LHCN-M2 (cell line): ENCODE measurements around the gene SPATA19. TPM values are rescaled to one million over a fixed set of nuclear protein-coding genes. Genes with fewer than 3 reads are reported as not detected.
"Not testable (repeated sequence)": the region's sequence is repeated elsewhere in the genome, so short reads cannot be mapped to it uniquely, and the experiment has no call there.

Experiments used
- DNase-seq: peaks from one replicate; pipeline ENCODE4 v3.0.0-alpha.2; 2012; ENCODE audit warnings: low read depth
- polyA plus RNA-seq: library from polyadenylated mRNA; unstranded; fragments of >200 nt; gene quantifications from one replicate; pipeline ENCODE4 v1.2.1, GENCODE V29; 2012; ENCODE audit warnings: missing spikeins
- total RNA-seq: library from RNA; depleted of rRNA; stranded (reverse); fragments of >200 nt; gene quantifications from 2 replicates; pipeline ENCODE4 v1.2.3, GENCODE V29; 2014; rRNA removed

SPATA19 gene, protein sequence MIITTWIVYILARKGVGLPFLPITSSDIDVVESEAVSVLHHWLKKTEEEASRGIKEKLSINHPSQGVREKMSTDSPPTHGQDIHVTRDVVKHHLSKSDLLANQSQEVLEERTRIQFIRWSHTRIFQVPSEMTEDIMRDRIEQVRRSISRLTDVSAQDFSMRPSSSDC
- not detected in 2 replicates for total RNA-seq
- polyA plus RNA-seq: not detected

DNA sequence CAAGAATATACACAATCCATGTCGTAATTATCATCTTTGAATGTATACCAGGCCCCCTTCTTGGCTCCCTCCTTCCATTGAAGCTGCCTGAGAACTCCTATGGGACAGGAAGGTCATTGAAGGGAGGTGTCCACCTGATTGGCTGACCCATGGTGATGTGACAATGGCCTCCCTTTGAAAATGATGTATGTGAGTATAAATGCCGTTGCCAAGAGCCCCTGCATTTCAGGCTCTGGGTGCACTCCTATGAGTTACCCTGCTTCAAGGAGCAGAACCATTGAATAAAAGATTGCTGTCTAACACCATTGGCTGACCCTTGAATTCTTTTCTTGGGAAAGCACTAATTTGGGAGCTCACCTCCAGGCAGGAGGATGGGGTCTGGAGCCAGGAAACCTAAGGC, at the start of gene SPATA19:
Gene SPATA19, minus strand, starts transcription at position 101 of the 400 bp plus-strand sequence. Its CDS starts 67 bp downstream, at position 34.
- DNase-seq: no peak

GRCh38 chr11:133895061-133895479, 49.8 kb upstream of the SPATA19 start:
- DNase-seq: no peak

DNA sequence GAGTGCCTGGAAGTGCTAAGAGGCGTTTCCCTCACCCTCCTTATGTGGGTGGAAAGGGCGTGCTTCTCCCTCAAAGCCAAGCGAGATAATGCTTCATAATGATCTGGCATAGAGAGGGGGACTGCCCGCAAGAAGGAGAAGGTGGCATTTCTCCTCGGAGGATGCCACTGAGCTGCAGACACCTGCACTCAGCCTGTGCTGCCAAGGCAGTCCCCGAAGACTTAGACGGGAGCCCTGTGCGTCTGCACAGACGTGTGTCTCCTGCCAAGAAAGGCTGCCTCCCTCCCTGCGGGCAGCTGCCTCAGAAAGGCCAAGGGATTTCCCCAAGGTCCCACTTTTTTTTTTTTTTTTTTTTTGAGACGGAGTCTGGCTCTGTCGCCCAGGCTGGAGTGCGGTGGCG, 48.1 kb upstream of the SPATA19 start:
- DNase-seq: no peak

- DNase-seq: no peak
Measured at GRCh38 chr11:133892584-133893380, 47.5 kb upstream of the SPATA19 start.

DNA sequence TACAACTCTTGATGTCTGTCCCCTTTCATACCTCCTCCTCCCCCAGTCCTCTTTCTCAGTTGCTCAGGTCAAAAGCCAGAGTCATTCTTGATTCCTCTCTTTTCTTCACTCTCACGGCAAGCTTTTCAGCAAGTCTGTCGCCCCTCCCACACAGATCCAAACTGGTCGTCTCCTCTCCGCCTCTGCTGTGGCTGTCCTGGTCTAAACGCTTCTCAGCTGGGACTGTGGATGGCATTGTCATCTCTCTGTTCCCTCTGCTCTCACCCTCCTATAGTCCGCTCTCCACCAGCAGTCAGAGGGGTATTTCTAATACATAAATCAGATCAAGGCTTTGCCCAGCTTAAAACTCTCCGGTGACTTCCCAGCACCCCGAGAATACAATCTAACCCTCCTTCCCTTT, 46.8 kb upstream of the SPATA19 start:
- DNase-seq: no peak

- no peak for DNase-seq
Measured at GRCh38 chr11:133889893-133890292, 44.6 kb upstream of the SPATA19 start.

DNA sequence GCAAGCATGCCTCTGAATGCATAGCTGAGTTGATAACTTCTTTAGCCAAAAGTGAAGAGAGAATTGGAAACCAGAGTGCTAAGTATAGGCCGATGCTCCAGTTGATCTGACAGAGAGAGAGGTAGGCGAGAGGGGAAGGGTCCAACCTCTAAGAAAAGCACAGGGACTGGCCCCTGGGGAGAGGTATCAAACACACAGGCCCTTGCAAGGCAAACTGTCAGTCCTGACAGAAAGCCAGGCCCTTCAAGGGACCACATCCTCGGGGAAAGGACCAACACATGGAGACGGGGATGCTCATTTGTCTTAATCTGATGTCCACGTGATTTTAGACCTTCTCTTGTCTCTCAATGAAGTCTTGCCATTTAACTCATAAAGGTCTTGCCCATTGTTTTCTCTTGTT, 43.9 kb upstream of the SPATA19 start:
- DNase-seq: no peak

DNA sequence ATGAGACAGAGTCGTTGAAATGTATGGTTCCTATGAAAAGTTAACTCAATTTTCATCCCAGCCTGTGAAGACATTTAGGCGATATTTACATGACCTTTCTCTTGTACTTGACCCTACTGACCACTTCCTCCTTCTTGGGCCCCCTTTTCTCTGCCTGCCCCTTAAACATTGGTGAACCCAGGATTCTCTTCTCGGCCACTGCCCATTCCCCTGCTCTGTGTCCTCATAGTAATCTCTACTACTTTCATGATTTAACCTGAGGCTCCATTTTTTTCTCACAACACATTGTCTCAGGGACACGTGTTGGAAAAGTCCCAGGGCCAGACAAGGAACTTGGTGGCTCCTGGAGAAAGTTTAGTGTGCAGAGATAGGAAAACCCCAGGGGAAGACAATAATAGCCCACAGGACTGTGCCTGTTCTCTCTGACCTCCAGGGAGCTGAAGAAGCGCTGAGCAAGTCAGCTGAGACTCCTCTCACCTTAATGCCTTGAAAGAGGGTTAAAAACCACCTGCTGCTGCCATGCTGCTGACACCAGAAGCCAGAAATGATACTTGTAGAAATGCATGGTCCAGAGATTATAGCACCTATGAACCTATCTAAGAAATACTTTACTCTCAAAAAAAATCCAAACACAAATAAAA, 42.5 kb upstream of the SPATA19 start:
- DNase-seq: no peak

DNA sequence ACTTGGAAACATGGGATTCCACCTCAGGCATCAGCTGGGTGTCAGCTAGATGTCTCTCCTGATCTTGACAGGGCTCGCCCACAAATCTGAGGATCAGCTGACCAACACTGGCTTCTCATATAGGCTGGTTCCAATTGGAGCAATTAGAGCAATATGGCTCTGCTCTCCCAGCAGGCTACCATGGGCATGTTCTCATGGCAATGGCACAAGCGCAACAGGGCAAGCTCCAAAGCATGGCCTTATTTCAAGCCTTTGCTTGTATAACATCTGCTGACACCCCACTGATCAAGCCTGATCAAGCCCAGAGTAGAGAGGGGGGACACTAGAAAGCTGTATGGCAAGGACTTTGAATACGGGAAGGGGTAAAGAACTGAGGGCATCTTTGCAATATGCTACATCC, 40.7 kb upstream of the SPATA19 start:
- DNase-seq: no peak

GRCh38 chr11:133872160-133872559, 26.8 kb upstream of the SPATA19 start:
- no peak for DNase-seq

GRCh38 chr11:133867456-133867855, 22.1 kb upstream of the SPATA19 start:
- no peak for DNase-seq

DNA sequence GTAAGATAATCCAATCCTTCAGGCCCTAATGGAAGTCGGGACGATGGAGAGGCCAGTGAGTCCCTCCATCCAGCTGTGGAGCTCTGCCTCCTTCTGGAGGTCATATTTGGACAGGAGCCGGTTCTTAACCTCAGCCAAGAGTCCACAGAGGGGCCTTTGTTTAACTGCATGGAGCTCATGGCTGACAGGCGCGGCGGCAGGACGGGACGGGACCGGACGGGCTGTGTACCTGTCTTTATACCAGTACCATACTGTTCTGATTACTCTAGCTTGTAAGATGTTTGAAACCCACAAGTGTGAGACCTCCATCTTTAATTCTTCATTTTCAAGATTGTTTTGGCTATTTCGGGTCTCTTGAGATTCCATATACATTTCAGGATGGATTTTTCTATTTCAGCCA, 20.2 kb upstream of the SPATA19 start:
- DNase-seq: no peak

GRCh38 chr11:133864756-133865155, 19.4 kb upstream of the SPATA19 start:
- DNase-seq: no peak

- no peak for DNase-seq
Measured at GRCh38 chr11:133860151-133860550, 14.8 kb upstream of the SPATA19 start.

- not testable (repeated sequence) for DNase-seq
Measured at GRCh38 chr11:133854330-133854960, 9.1 kb upstream of the SPATA19 start.

- no peak for DNase-seq
Measured at GRCh38 chr11:133844217-133844616, 1.1 kb downstream of the SPATA19 start.

GRCh38 chr11:133843454-133843987, 1.8 kb downstream of the SPATA19 start:
- no peak for DNase-seq

GRCh38 chr11:133842730-133843129, 2.6 kb downstream of the SPATA19 start:
- DNase-seq: no peak

- DNase-seq: no peak
Measured at GRCh38 chr11:133842053-133842452, 3.3 kb downstream of the SPATA19 start.

- DNase-seq: no peak
Measured at GRCh38 chr11:133841279-133842043, 3.9 kb downstream of the SPATA19 start.

- no peak for DNase-seq
Measured at GRCh38 chr11:133840479-133840941, 4.8 kb downstream of the SPATA19 start.
